Testis (tissue), 3 donors: ENCODE measurements around the gene SLC25A29. TPM values are rescaled to one million over a fixed set of nuclear protein-coding genes. Genes with fewer than 3 reads are reported as not detected.
"Not testable (repeated sequence)": the region's sequence is repeated elsewhere in the genome, so short reads cannot be mapped to it uniquely, and the experiment has no call there.

ENCODE experiments used
- DNase-seq: peaks from one replicate; pipeline ENCODE4 v3.0.0-alpha.2; 2019
- H3K27ac ChIP-seq, 2 donors: fragments of 200-600 bp; sonication (generic); one replicate each; pipeline ENCODE4 v1.5.1; 2019
- H3K27me3 ChIP-seq: fragments of 200-600 bp; sonication (generic); one replicate; pipeline ENCODE4 v1.5.1; 2019
- H3K36me3 ChIP-seq: fragments of 200-600 bp; sonication (generic); one replicate; pipeline ENCODE4 v1.5.1; 2017; ENCODE audit warnings: low read depth; ENCODE audit errors: missing control alignments
- H3K4me1 ChIP-seq: fragments of 200-600 bp; sonication (generic); one replicate; pipeline ENCODE4 v1.5.1; 2019
- H3K4me3 ChIP-seq, 2 donors: fragments of 200-600 bp; sonication (generic); one replicate each; pipeline ENCODE4 v1.5.1; 2017 to 2019
- H3K9me3 ChIP-seq: fragments of 200-600 bp; sonication (generic); one replicate; pipeline ENCODE4 v1.5.1; 2017
- POLR2A ChIP-seq: fragments of 450-650 bp; IDR thresholded peaks from one replicate; pipeline ENCODE4 v1.6.1; 2017; ENCODE audit warnings: antibody characterized with exemption, mild to moderate bottlenecking, moderate library complexity
- WGBS, 2 donors: methylation state at CpG; one replicate each; pipeline ENCODE4 v1.1.5; 2018; 5-methylcytosine and 5-hydroxymethylcytosine counted together
- intact Hi-C: fragments of 100-400 bp; cut with DNase I; formaldehyde crosslinking; loops from one replicate; pipeline ENCODE4 v1.15.1; 2023; ENCODE audit warnings: low total_unique reads
- polyA plus RNA-seq: library from polyadenylated mRNA; stranded (reverse); fragments of 350-450 nt; fragmentation: Illumina TruSeq; extraction: RNeasy Lipid Tissue Mini Kit (QIAGEN cat#74804); gene quantifications from one replicate; pipeline ENCODE4 v1.2.3, GENCODE V29; 2014; ENCODE audit warnings: low read depth, low replicate concordance; ENCODE audit not compliant: insufficient read depth
- total RNA-seq, 2 donors: library from RNA; depleted of rRNA; stranded (reverse); fragments of >200 nt; gene quantifications; one replicate each; pipeline ENCODE4 v1.2.3, GENCODE V29; 2016
- TF ChIP-seq, protein P1 (sequence below), 3 experiments: fragments of 450-650 bp in 2 of 3; fragments of 200-600 bp in 1 of 3; sonication (generic) in 1 of 3; IDR thresholded peaks; one replicate each; pipeline ENCODE4 v1.5.1; 2016 to 2019; ENCODE audit warnings: antibody characterized with exemption in 3 of 3, mild to moderate bottlenecking in 2 of 3, moderate library complexity in 1 of 3

The SLC25A29 gene
- total and polyA plus RNA-seq, 3 donors from 2014 or later, result 72.3 to 322 (median 185) TPM

DNA sequence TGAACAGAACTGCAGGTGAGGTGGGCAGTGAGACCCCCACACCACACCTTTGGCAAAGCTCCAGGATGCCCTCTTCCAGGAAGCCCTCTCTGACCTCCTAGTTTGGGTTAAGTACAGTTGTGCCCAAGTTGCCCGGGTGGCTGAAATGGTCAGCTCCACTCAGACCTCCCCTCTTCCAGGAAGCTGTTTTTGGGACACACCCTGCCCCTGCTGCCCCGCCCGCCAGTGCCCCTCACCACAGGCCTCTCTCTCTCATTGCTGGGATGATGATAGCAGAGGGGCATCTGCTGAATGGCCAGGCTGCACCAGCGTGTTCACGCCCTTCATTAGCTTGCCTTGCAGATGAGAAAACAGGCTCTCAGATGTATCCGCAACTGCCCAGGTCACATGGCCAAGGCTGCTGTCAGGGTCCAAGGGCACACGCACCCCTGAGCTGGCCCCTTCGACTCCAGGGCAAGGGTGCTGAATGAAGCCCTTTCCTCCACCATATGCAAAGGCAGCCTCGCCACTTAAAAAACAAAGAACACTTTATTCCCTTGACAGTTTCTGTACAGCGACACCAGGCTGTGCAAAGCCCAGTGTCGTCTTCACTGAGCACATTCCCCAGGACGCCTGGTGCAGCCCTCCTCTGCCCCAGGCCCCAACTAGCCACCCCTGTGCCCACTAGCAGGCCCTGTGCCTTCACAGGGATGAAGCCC lies 15.5 kb downstream of the SLC25A29 start:
- Histone ChIP-seq H3K4me3 (no peak overlapping the region), H3K4me1 (peaks cover 65% of the 10 kb centered on the region), H3K27ac (peak overlapping the region; percentile 46 to 59), H3K9me3 (no peaks in the 10 kb centered on the region), H3K27me3 (no peaks in the 10 kb centered on the region), H3K36me3 (no peaks in the 10 kb centered on the region)
- WGBS, 2 donors, result 72 to 76% methylated on average over 12 of the region's 12 CpGs
- DNase-seq, result no peak
- TF ChIP-seq, protein P1, sequence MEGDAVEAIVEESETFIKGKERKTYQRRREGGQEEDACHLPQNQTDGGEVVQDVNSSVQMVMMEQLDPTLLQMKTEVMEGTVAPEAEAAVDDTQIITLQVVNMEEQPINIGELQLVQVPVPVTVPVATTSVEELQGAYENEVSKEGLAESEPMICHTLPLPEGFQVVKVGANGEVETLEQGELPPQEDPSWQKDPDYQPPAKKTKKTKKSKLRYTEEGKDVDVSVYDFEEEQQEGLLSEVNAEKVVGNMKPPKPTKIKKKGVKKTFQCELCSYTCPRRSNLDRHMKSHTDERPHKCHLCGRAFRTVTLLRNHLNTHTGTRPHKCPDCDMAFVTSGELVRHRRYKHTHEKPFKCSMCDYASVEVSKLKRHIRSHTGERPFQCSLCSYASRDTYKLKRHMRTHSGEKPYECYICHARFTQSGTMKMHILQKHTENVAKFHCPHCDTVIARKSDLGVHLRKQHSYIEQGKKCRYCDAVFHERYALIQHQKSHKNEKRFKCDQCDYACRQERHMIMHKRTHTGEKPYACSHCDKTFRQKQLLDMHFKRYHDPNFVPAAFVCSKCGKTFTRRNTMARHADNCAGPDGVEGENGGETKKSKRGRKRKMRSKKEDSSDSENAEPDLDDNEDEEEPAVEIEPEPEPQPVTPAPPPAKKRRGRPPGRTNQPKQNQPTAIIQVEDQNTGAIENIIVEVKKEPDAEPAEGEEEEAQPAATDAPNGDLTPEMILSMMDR (IDR thresholded peaks at IDR 0.05), result no peak
- no peak for TF ChIP-seq POLR2A
- intact Hi-C loops, result no loop called here

DNA sequence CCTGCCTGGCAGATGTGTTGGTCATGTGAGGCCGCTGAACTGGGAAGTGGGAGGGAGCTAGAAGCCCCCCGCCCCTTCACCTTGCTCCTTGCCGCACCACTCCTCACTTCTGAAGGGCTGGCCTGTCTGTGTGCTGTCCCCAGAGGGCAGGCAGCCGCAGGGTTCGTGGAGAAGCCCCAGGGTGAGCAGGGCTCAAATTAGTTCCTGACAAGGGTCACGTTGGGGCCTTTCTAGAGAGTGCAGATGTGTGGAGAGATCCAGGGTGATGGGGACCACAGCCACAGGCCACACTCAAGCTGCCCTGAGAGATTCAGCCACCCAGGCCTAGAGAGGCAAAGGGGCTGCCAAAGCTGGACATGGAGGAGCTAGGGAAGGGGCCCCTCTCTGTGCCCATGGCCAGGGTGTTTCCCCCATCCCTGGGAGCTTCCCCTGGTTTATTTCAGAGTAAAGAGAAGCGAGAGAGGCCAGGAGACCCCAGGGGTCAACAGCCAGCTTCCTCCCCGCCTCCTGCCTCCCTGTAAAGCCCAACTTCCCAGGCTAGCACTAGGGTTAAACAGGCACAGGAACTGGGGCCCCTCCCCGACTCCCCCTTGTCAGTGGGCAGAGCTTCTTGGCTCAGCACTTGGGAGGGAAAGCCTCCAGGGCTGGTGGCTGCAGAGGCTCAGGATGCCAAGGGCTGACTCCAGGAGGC lies 16.2 kb downstream of the SLC25A29 start:
- H3K27ac ChIP-seq, result peak overlapping the region; percentile 46 to 59
- 77 to 78% methylated on average over 5 to 9 of the region's 9 CpGs for WGBS, 2 donors
- no peaks in the 10 kb centered on the region for H3K36me3 ChIP-seq
- intact Hi-C loops, result no loop called here
- H3K27me3 ChIP-seq, result no peaks in the 10 kb centered on the region
- no peak for TF ChIP-seq POLR2A
- TF ChIP-seq, protein P1 (IDR thresholded peaks at IDR 0.05), result no peak
- no peak overlapping the region for H3K4me3 ChIP-seq
- peak; percentile 14 for DNase-seq
- peaks cover 59% of the 10 kb centered on the region for H3K4me1 ChIP-seq
- H3K9me3 ChIP-seq, result no peaks in the 10 kb centered on the region

DNA sequence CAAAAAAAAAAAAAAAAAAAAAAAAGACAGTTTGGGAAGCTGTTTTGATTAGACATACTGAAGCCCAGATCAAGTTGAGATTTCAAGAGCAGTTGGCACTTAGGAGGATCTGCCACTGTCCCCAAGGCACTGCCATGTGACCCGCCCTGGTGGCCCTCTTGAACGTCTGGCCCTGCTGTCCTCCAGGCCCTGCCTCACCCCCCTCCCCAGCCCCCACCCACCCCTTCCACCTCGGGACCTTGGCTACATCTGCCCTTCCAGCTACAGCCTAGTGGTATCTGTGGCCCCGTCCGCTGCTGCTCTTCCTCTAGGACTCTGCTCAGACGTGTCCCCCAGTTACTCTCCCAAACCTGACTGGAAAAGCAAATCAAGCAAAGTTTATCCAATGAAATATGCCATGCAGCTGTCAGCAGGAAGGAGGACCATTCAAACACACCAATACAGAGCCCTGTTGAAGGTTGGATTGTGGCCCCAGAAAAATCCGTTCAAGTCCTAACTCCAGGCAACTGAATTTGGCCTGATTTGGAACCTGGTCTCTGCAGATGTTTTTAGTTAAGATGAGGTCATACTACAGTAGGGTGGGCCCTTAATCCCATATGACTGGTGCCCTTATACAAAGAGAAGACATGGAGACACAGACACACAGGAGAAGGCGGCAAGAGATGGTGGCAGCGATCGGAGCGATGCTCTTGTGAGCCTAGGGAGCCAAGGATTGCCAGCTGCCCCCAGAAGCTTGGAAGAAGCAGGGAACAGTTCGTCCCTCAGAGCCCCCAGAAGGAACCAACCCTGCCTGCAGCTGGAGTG lies 17.7 kb downstream of the SLC25A29 start:
- H3K9me3 ChIP-seq, result no peaks in the 10 kb centered on the region
- 59 to 70% methylated on average over 8 to 12 of the region's 12 CpGs for WGBS, 2 donors
- peak; percentile 8 for DNase-seq
- intact Hi-C loops, result no loop called here
- no peaks in the 10 kb centered on the region for H3K36me3 ChIP-seq
- no peak overlapping the region for H3K4me3 ChIP-seq
- H3K27me3 ChIP-seq, result no peaks in the 10 kb centered on the region
- peak overlapping the region in 1 of 2 donors; percentile 59 for H3K27ac ChIP-seq
- H3K4me1 ChIP-seq, result peaks cover 50% of the 10 kb centered on the region
- TF ChIP-seq POLR2A, result no peak
- TF ChIP-seq, protein P1 (IDR thresholded peaks at IDR 0.05), result no peak

DNA sequence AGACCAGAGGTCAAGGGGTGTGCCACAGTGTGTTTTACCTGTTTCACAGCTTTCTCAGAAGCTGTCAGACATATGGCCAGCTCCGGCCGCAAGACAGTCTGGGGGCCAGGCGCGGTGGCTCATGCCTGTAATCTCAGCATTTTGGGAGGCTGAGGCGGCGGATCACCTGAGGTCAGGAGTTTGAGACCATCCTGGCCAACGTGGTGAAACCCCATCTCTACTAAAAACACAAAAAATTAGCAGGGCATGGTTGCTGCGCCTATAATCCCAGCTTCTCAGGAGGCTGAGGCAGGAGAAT lies 18.3 kb downstream of the SLC25A29 start:
- H3K36me3 ChIP-seq, H3K27ac ChIP-seq, DNase-seq, H3K9me3 ChIP-seq, intact Hi-C loops, H3K4me3 ChIP-seq, H3K27me3 ChIP-seq: not testable (repeated sequence)
- peaks cover 45% of the 10 kb centered on the region for H3K4me1 ChIP-seq
- WGBS, 2 donors, result 90 to 95% methylated on average over 7 to 8 of the region's 8 CpGs
